ENCODE results near the gene RADIL.

RADIL gene

DNA sequence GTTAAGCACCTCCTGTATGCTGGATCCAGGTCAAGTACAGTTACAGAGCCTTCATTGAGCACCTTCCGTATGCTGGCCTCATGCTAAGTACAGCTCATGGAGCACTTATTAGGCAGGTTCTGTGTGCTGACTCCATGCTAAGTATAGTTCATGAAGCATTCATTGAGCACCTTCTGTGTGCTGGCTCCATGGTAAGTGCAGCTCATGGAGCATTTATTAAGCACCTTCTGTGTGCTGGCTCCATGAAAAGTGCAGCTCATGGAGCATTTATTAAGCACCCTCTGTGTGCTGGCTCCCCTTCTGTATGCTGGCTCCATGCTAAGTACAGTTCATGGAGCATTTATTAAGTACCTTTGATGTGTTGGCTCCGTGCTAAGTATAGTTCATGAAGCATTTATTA is 44.9 kb upstream of the RADIL start:
- no peaks in the 10 kb centered on the region for H3K27me3 ChIP-seq (ENCODE audit: insufficient read depth, poor library complexity, severe bottlenecking)
- no peak overlapping the region for H3K27ac ChIP-seq (replicated peaks)
- DNase-seq (ENCODE audit: low read depth in 1 of 2, low spot score in 1 of 2) = no peak
- TF ChIP-seq, protein P1, sequence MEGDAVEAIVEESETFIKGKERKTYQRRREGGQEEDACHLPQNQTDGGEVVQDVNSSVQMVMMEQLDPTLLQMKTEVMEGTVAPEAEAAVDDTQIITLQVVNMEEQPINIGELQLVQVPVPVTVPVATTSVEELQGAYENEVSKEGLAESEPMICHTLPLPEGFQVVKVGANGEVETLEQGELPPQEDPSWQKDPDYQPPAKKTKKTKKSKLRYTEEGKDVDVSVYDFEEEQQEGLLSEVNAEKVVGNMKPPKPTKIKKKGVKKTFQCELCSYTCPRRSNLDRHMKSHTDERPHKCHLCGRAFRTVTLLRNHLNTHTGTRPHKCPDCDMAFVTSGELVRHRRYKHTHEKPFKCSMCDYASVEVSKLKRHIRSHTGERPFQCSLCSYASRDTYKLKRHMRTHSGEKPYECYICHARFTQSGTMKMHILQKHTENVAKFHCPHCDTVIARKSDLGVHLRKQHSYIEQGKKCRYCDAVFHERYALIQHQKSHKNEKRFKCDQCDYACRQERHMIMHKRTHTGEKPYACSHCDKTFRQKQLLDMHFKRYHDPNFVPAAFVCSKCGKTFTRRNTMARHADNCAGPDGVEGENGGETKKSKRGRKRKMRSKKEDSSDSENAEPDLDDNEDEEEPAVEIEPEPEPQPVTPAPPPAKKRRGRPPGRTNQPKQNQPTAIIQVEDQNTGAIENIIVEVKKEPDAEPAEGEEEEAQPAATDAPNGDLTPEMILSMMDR (IDR thresholded peaks at IDR 0.05; ENCODE audit: insufficient read depth, low read length) = no peak
- H3K4me3 ChIP-seq (replicated peaks; ENCODE audit: insufficient read depth, low read length) = no peak overlapping the region

DNA sequence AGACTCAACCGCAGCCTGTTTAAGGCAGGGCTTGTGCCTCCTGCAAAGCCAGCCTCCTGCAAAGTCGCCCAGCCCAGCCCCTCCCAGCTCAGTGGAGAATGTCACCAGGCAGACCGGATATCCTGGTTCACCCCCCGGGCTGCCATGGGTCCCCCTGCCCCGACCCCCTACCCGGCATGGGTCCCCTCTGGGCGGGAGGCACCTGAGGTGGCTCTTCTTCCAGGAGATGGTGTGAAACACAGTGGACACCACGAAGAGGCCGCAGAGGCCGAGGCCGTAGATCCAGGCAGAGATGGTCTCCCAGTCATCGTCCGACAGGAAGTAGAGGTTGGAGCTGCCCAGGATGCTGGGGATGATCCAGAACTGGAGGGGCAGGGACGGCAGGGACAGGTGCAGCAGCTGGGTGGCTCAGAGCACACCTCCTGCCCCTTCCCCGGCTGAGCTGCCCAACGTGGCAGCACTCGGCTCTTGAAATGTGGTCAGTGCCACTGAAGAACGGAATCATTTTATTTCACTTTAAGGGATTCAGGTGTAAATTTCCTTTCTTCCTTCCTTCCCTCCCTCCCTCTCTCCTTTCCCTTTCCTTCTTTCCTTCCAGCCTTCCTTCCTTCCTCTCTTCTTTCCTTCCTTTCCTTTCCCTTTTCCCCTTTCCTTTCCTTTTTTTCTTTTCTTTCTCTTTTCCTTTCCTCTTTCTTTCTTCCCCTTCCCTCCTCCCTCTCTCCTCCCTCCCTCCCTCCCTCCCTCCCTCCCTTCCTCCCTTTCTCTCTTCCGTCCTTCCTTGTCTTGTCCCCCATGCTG is 36.7 kb upstream of the RADIL start:
- TF ChIP-seq GABPA (IDR thresholded peaks at IDR 0.05; ENCODE audit: low read depth) = no peak
- TF ChIP-seq SPI1 (IDR thresholded peaks at IDR 0.05; ENCODE audit: borderline replicate concordance, low read depth) = no peak
- TF ChIP-seq POLR2AphosphoS5 (IDR thresholded peaks at IDR 0.05; ENCODE audit: low read depth) = no peak
- TF ChIP-seq, protein P1 (IDR thresholded peaks at IDR 0.05; ENCODE audit: insufficient read depth, low read length) = no peak
- TF ChIP-seq REST (IDR thresholded peaks at IDR 0.05; ENCODE audit: insufficient replicate concordance, low read depth) = no peak
- H3K4me3 ChIP-seq (replicated peaks; ENCODE audit: insufficient read depth, low read length) = no peak overlapping the region
- no peaks in the 10 kb centered on the region for H3K27me3 ChIP-seq (ENCODE audit: insufficient read depth, poor library complexity, severe bottlenecking)
- no peak for DNase-seq (ENCODE audit: low read depth in 1 of 2, low spot score in 1 of 2)
- no peak overlapping the region for H3K27ac ChIP-seq (replicated peaks)

GRCh38 chr7:4916113-4916512 is 32.6 kb upstream of the RADIL start:
- Histone ChIP-seq H3K4me3 (replicated peaks; ENCODE audit: insufficient read depth, low read length) (no peak overlapping the region), H3K27ac (replicated peaks) (no peak overlapping the region), H3K27me3 (ENCODE audit: insufficient read depth, poor library complexity, severe bottlenecking) (no peaks in the 10 kb centered on the region)
- TF ChIP-seq SPI1 (IDR thresholded peaks at IDR 0.05; ENCODE audit: borderline replicate concordance, low read depth) (no peak), POLR2AphosphoS5 (IDR thresholded peaks at IDR 0.05; ENCODE audit: low read depth) (no peak), GABPA (IDR thresholded peaks at IDR 0.05; ENCODE audit: low read depth) (no peak), REST (IDR thresholded peaks at IDR 0.05; ENCODE audit: insufficient replicate concordance, low read depth) (no peak)
- TF ChIP-seq, protein P1 (IDR thresholded peaks at IDR 0.05; ENCODE audit: insufficient read depth, low read length) = no peak
- no peak for DNase-seq (ENCODE audit: low read depth in 1 of 2, low spot score in 1 of 2)
